Endothelial cell of umbilical vein (primary cell): Measurements from ENCODE around the gene ABCA1. TPM values are rescaled to one million over a fixed set of nuclear protein-coding genes. Genes with fewer than 3 reads are reported as not detected.

ENCODE experiments used
- BruUV-seq: library from RNA; stranded (reverse); fragments of 400-500 nt; replicated peaks from 2 replicates; lab custom pipeline; 2021; lab: Mats Ljungman, UMichigan
- CTCF ChIA-PET: fragments of 300-600, 350-600 bp; sonication (Branson Sonifier 250); formaldehyde crosslinking; loops from one replicate; lab custom pipeline; 2021; ENCODE audit warnings: antibody characterized with exemption, inconsistent platforms; lab: Charles Lee
- POLR2A ChIA-PET: fragments of 300-600, 350-600 bp; sonication (Branson Sonifier 250); formaldehyde crosslinking; loops from one replicate; lab custom pipeline; 2021; ENCODE audit warnings: antibody characterized with exemption, inconsistent platforms; lab: Charles Lee
- DNase-seq: peaks from one replicate; pipeline ENCODE4 v3.0.0-alpha.2; 2011; ENCODE audit warnings: low read depth, low spot score
- FAIRE-seq: peaks from 2 replicates; lab custom pipeline; 2011; peaks lifted over from hg19 to GRCh38; lab: Jason Lieb, UNC
- H2AFZ ChIP-seq: 2 replicates; pipeline ENCODE4 v1.6.0; 2012; ENCODE audit warnings: low read depth, low read length, control low read depth, inconsistent platforms
- H3K27ac ChIP-seq: 2 replicates; pipeline ENCODE4 v1.5.1; 2011; ENCODE audit warnings: low read depth, mild to moderate bottlenecking, control low read depth, low read length, moderate library complexity; ENCODE audit not compliant: insufficient read depth
- H3K27me3 ChIP-seq, 2 experiments: 2 replicates each; pipeline versions ENCODE4 v1.6.0 to v1.6.1; 2011; ENCODE audit warnings: low read length in 2 of 2, mixed read lengths in 1 of 2; ENCODE audit not compliant: control insufficient read depth in 2 of 2, insufficient read depth in 2 of 2
- H3K36me3 ChIP-seq, 2 experiments: 2 replicates in 1 of 2; 3 replicates in 1 of 2; pipeline ENCODE4 v1.5.1; 2011; ENCODE audit warnings: low read length in 2 of 2, mild to moderate bottlenecking in 1 of 2, moderate library complexity in 1 of 2; ENCODE audit not compliant: control insufficient read depth in 2 of 2, insufficient read depth in 2 of 2; ENCODE audit errors: extremely low read depth in 1 of 2
- H3K4me1 ChIP-seq: 3 replicates; pipeline ENCODE4 v1.5.1; 2011; ENCODE audit warnings: mild to moderate bottlenecking, low read length; ENCODE audit not compliant: control insufficient read depth, insufficient read depth; ENCODE audit errors: extremely low read depth
- H3K4me2 ChIP-seq: 2 replicates; pipeline ENCODE4 v1.6.1; 2011; ENCODE audit warnings: low read length, control low read depth, mixed read lengths; ENCODE audit not compliant: insufficient read depth
- H3K4me3 ChIP-seq, 3 experiments: fragments of 200-600 bp in 1 of 3; sonication (generic), shearing (Covaris generic) in 1 of 3; replicated peaks in 1 of 3; 2 replicates each; pipeline ENCODE4 v1.5.1; 2011 to 2016; ENCODE audit warnings: control low read depth in 3 of 3, low read length in 3 of 3, mild to moderate bottlenecking in 2 of 3, inconsistent platforms in 1 of 3, low read depth in 1 of 3, moderate library complexity in 1 of 3; ENCODE audit not compliant: insufficient read depth in 1 of 3
- H3K79me2 ChIP-seq: 2 replicates; pipeline ENCODE4 v1.6.0; 2012; ENCODE audit warnings: low read length, inconsistent platforms; ENCODE audit not compliant: control insufficient read depth, insufficient read depth
- H3K9ac ChIP-seq: replicated peaks from 2 replicates; pipeline ENCODE3; 2011; ENCODE audit warnings: low read length, control low read depth; ENCODE audit not compliant: insufficient read depth; ENCODE audit errors: extremely low read depth
- H3K9me1 ChIP-seq: replicated peaks from 3 replicates; pipeline ENCODE4 v1.6.0; 2011; ENCODE audit warnings: mild to moderate bottlenecking, low read length; ENCODE audit not compliant: control insufficient read depth, insufficient read depth; ENCODE audit errors: extremely low read depth
- H3K9me3 ChIP-seq: replicated peaks from 2 replicates; pipeline ENCODE4 v1.5.1; 2012; ENCODE audit warnings: low read length, inconsistent platforms; ENCODE audit not compliant: control insufficient read depth, insufficient read depth
- H4K20me1 ChIP-seq: replicated peaks from 2 replicates; pipeline ENCODE3; 2011; ENCODE audit warnings: mild to moderate bottlenecking, low read length; ENCODE audit not compliant: control insufficient read depth, insufficient read depth; ENCODE audit errors: extremely low read depth
- CTCF ChIP-seq, 2 donors: IDR thresholded peaks; 1 replicate in 1 of 2; 2 replicates in 1 of 2; pipeline ENCODE4 v1.5.1; 2011; ENCODE audit warnings: low read length in 2 of 2, mild to moderate bottlenecking in 2 of 2, moderate library complexity in 2 of 2, control low read depth in 1 of 2, inconsistent platforms in 1 of 2, low read depth in 1 of 2; ENCODE audit not compliant: insufficient read depth in 1 of 2; ENCODE audit errors: extremely low read depth in 1 of 2
- EZH2 ChIP-seq: IDR thresholded peaks from 2 replicates; pipeline ENCODE4 v1.6.1; 2012; ENCODE audit warnings: borderline replicate concordance, low read depth, mild to moderate bottlenecking, moderate library complexity, low read length, inconsistent platforms; ENCODE audit not compliant: severe bottlenecking
- FOS ChIP-seq: IDR thresholded peaks from 2 replicates; pipeline ENCODE4 v1.6.1; 2011; ENCODE audit warnings: mild to moderate bottlenecking, low read length, moderate library complexity, borderline replicate concordance; ENCODE audit not compliant: insufficient read depth
- GATA2 ChIP-seq: IDR thresholded peaks from 2 replicates; pipeline ENCODE4 v1.7.0; 2011; ENCODE audit warnings: low read depth, mild to moderate bottlenecking, moderate library complexity, mixed read lengths, low read length; ENCODE audit not compliant: insufficient read length, insufficient read depth
- JUN ChIP-seq: IDR thresholded peaks from 2 replicates; pipeline ENCODE4 v1.6.1; 2011; ENCODE audit warnings: borderline replicate concordance, low read depth; ENCODE audit not compliant: insufficient read length, insufficient read depth
- MAX ChIP-seq: IDR thresholded peaks from 2 replicates; pipeline ENCODE4 v1.6.1; 2011; ENCODE audit not compliant: insufficient read depth, insufficient read length
- MYC ChIP-seq: IDR thresholded peaks from one replicate; pipeline ENCODE4 v1.6.1; 2011; ENCODE audit warnings: mild to moderate bottlenecking, low read depth, low read length
- POLR2A ChIP-seq: IDR thresholded peaks from 2 replicates; pipeline ENCODE4 v1.6.1; 2012; ENCODE audit warnings: low read depth, mild to moderate bottlenecking, control low read depth, low read length
- POLR2AphosphoS5 ChIP-seq: IDR thresholded peaks from 2 replicates; pipeline ENCODE4 v1.6.1; 2012; ENCODE audit warnings: low read depth, mild to moderate bottlenecking, control low read depth, low read length, moderate library complexity; ENCODE audit not compliant: insufficient read depth
- dilution Hi-C: fragments of 300-500 bp; cut with MboI; formaldehyde crosslinking; loops from one replicate; pipeline ENCODE4 v1.15.0; 2019; ENCODE audit warnings: low sequenced_read_pairs; ENCODE audit not compliant: extremely low pct_ligation_motif_present
- intact Hi-C: fragments of 100-400 bp; cut with micrococcal nuclease; formaldehyde crosslinking; loops from one replicate; pipeline ENCODE4 v1.10.0; 2022
- polyA plus RNA-seq, 4 experiments: library from polyadenylated mRNA; depleted of rRNA in 3 of 4; stranded (reverse) in 3 of 4; unstranded in 1 of 4; fragments of >200 nt; gene quantifications; 2 replicates each; pipeline versions ENCODE4 v1.2.1 to v1.2.3, GENCODE V29; 2011 to 2012; ENCODE audit warnings: missing spikeins in 1 of 4
- total RNA-seq: library from RNA; stranded (reverse); gene quantifications from 2 replicates; pipeline ENCODE4 v1.2.3, GENCODE V29; 2021

ABCA1 gene
- total and polyA plus RNA-seq, 2 donors (not counting 3 experiments of a cell fraction or from before 2014, with no cell fraction given) = 2.4 to 9.8 TPM

- H3K4me3 ChIP-seq = no peak overlapping the region
- BruUV-seq = no TSS peak
- H2AFZ ChIP-seq = no peak overlapping the region
- H3K27me3 ChIP-seq = peaks cover 0 to 3% of the 10 kb centered on the region in 2 experiments
- DNase-seq (no peak), FAIRE-seq (no peak)
- no peaks in the 10 kb centered on the region for H4K20me1 ChIP-seq
- dilution Hi-C loops = no loop called here
- no peaks in the 10 kb centered on the region for H3K79me2 ChIP-seq
- H3K9ac ChIP-seq = no peak overlapping the region
- H3K9me3 ChIP-seq = no peaks in the 10 kb centered on the region
- intact Hi-C loops = no loop called here
- POLR2A ChIA-PET = no interaction called here
- no peaks in the 10 kb centered on the region for H3K9me1 ChIP-seq
- CTCF ChIA-PET = interaction anchor here (0.9 to 1.4 kb wide), 2 partner anchors 11 to 43 kb away, joined by 3 to 5 read pairs; no protein-coding TSS in a partner anchor
- no peaks in the 10 kb centered on the region for H3K36me3 ChIP-seq
- no peaks in the 10 kb centered on the region for H3K4me1 ChIP-seq
- TF ChIP-seq GATA2 (no peak), MYC (no peak), JUN (no peak), POLR2A (no peak), EZH2 (no peak), MAX (no peak), POLR2AphosphoS5 (no peak), FOS (no peak), CTCF (IDR thresholded peaks at IDR 0.05; ENCODE audit: extremely low read depth in 1 of 2, insufficient read depth in 1 of 2, low read depth in 1 of 2, low read length in 2 of 2) (no peak)
- no peak overlapping the region for H3K27ac ChIP-seq
- H3K4me2 ChIP-seq = no peak overlapping the region
Measured at GRCh38 chr9:104905931-104906330, 22.0 kb downstream of the ABCA1 start.
